Karpas-422 (cell line): ENCODE measurements around the gene IMPG2. TPM values are rescaled to one million over a fixed set of nuclear protein-coding genes. Genes with fewer than 3 reads are reported as not detected.

Experiments used
- DNase-seq: peaks from one replicate; pipeline ENCODE4 v3.0.0-alpha.2; 2015
- H2AFZ ChIP-seq: fragments of 200-600 bp; sonication (generic); 2 replicates; pipeline ENCODE4 v1.6.1; 2014; ENCODE audit warnings: antibody characterized with exemption, low read length, mixed read lengths
- H3K27ac ChIP-seq: fragments of 200-600 bp; sonication (generic); 2 replicates; pipeline ENCODE4 v1.5.1; 2014; ENCODE audit warnings: mild to moderate bottlenecking, low read length, moderate library complexity
- H3K27me3 ChIP-seq: fragments of 200-600 bp; sonication (generic); 2 replicates; pipeline ENCODE4 v1.6.1; 2014; ENCODE audit warnings: low read length, mixed read lengths
- H3K36me3 ChIP-seq: fragments of 200-600 bp; sonication (generic); 2 replicates; pipeline ENCODE4 v1.6.1; 2014; ENCODE audit warnings: low read length, mixed read lengths; ENCODE audit not compliant: insufficient read depth
- H3K4me1 ChIP-seq: fragments of 200-600 bp; sonication (generic); 2 replicates; pipeline ENCODE4 v1.6.1; 2014; ENCODE audit warnings: mild to moderate bottlenecking, low read length, mixed read lengths
- H3K4me2 ChIP-seq: fragments of 200-600 bp; sonication (generic); 2 replicates; pipeline ENCODE4 v1.6.1; 2014; ENCODE audit warnings: low read length, low read depth, mild to moderate bottlenecking; ENCODE audit not compliant: poor library complexity, severe bottlenecking
- H3K4me3 ChIP-seq: fragments of 200-600 bp; sonication (generic); 2 replicates; pipeline ENCODE4 v1.5.1; 2014; ENCODE audit warnings: mild to moderate bottlenecking, antibody characterized with exemption, low read length, mixed read lengths
- H3K79me2 ChIP-seq: fragments of 200-600 bp; sonication (generic); 2 replicates; pipeline ENCODE4 v1.6.1; 2014; ENCODE audit warnings: mild to moderate bottlenecking, low read length, mixed read lengths
- H3K9ac ChIP-seq: fragments of 200-600 bp; sonication (generic); 2 replicates; pipeline ENCODE4 v1.6.0; 2014; ENCODE audit warnings: low read length
- H3K9me2 ChIP-seq: fragments of 200-600 bp; sonication (generic), shearing (Covaris generic); replicated peaks from 2 replicates; pipeline ENCODE4 v1.6.0; 2014; ENCODE audit warnings: mild to moderate bottlenecking, low read length, moderate library complexity; ENCODE audit not compliant: insufficient read depth
- H3K9me3 ChIP-seq: fragments of 300-700, 200-600 bp; sonication (generic); 2 replicates; pipeline ENCODE4 v1.6.1; 2014; ENCODE audit warnings: low read length, mixed read lengths
- H4K20me1 ChIP-seq: fragments of 200-600 bp; sonication (generic); 2 replicates; pipeline ENCODE4 v1.6.1; 2014; ENCODE audit warnings: mild to moderate bottlenecking, antibody characterized with exemption, low read length, low read depth; ENCODE audit not compliant: insufficient read depth
- total RNA-seq: library from RNA; depleted of rRNA; stranded (reverse); fragments of >200 nt; shearing (Covaris generic); gene quantifications from 2 replicates; pipeline ENCODE4 v1.2.3, GENCODE V29; 2014; ENCODE audit warnings: low replicate concordance

The IMPG2 gene
- total RNA-seq, 1 experiment from 2014 or later, result 0.45 TPM

DNA sequence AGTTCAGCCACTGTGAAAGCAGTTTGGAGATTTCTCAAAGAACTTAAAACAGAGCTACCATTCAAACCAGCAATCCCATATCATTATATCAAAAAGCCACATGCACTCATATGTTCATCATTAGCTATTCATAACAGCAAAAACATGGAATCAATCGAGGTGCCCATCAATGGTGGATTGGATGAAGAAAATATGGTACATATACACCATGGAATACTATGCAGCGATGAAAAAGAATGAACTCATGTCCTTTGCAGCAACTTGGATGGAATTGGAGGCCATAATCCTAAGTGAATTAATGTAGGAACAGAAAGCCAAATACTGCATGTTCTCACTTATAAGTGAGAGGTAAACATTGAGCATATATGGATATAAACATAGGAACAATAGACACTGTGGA, 32.1 kb downstream of the IMPG2 start:
- Histone ChIP-seq H3K36me3 (no peaks in the 10 kb centered on the region), H3K9me3 (no peaks in the 10 kb centered on the region), H3K9ac (no peak overlapping the region), H3K27me3 (no peaks in the 10 kb centered on the region), H3K9me2 (no peaks in the 10 kb centered on the region), H4K20me1 (no peaks in the 10 kb centered on the region), H2AFZ (no peak overlapping the region), H3K79me2 (no peaks in the 10 kb centered on the region), H3K4me3 (no peak overlapping the region), H3K4me2 (no peak overlapping the region), H3K27ac (no peak overlapping the region), H3K4me1 (no peaks in the 10 kb centered on the region)
- DNase-seq, result no peak

DNA sequence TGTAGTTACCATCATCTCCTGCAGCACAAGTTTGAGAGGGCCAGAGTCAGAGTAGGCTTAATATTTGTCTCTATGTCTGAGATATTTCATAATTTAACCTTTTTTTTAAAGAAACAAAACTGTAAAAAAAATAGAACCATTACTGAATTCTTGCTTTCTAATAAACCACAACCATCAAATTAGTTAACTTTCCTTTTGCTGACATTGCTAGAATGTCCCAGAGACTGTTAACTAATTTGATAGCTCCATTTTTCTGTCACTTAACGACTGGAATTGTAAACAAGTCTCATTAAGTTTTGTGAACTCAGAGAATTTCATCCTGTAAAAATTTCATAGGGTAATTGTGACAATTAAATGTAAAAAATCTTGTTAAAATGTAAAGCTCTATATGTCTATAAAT, 35.6 kb downstream of the IMPG2 start:
- H3K27ac ChIP-seq, result no peak overlapping the region
- no peak for DNase-seq
- H3K9me2 ChIP-seq, result no peaks in the 10 kb centered on the region
- no peak overlapping the region for H3K4me2 ChIP-seq
- no peaks in the 10 kb centered on the region for H3K79me2 ChIP-seq
- no peaks in the 10 kb centered on the region for H3K9me3 ChIP-seq
- H3K9ac ChIP-seq, result no peak overlapping the region
- no peak overlapping the region for H3K4me3 ChIP-seq
- H3K36me3 ChIP-seq, result no peaks in the 10 kb centered on the region
- no peaks in the 10 kb centered on the region for H3K4me1 ChIP-seq
- no peaks in the 10 kb centered on the region for H4K20me1 ChIP-seq
- H2AFZ ChIP-seq, result no peak overlapping the region
- H3K27me3 ChIP-seq, result no peaks in the 10 kb centered on the region

DNA sequence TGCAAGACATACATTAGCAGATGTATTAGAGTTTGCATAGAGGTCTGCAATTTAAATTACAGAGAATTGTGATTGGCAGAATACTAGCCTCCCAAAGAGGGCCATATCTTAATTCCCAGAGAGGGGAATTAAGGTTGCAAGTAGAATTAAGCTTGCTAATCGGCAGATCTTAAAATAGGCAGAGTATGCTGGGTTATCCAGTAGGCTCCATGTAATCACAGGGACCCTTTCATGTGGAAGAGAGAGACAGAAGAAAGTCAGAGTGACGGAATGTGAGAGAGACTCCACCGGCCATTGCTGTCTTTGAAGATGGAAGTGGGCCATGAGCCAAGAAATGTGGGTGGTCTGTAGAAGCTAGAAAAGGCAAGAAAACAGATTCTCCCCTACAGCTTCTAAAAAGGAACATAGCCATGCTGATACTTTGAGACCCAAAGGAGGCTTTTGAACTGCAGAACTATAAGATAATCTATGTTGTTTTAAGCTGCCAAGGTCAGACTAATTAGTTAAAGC, 38.8 kb downstream of the IMPG2 start:
- Histone ChIP-seq H3K9me3 (no peaks in the 10 kb centered on the region), H3K36me3 (no peaks in the 10 kb centered on the region), H3K79me2 (no peaks in the 10 kb centered on the region), H3K4me2 (no peak overlapping the region), H3K4me1 (no peaks in the 10 kb centered on the region), H3K9ac (no peak overlapping the region), H2AFZ (no peak overlapping the region), H4K20me1 (no peaks in the 10 kb centered on the region), H3K9me2 (no peaks in the 10 kb centered on the region), H3K27ac (no peak overlapping the region), H3K27me3 (no peaks in the 10 kb centered on the region), H3K4me3 (no peak overlapping the region)
- DNase-seq, result no peak

DNA sequence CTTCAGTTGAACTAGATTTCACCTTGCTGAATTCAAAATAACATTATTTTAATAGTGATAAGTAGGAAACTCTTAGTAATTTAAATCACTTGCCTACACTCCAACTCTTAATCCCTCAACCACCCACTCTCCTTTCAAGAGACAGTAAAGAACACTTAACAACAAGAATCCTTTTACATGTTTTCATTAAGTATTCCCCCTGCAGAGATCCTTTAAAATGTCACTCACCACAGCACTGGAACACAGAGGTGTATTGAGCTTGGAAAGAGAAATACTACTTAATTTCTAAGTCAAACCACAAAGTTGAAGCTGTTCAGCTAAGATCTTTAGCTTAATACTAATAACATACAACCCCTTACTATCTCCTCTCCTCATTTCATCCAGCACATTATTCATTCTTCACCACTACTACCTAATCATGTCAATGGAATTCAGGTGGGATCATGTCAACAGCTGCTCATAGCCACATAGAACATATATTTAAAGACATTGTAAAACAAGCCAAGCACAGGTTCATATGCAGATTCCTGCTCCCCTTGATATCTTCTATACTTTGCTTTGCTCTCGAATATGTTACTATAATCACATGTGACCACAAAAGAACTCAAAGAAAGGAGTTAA, 40.5 kb downstream of the IMPG2 start:
- H3K27ac ChIP-seq, result no peak overlapping the region
- no peaks in the 10 kb centered on the region for H3K79me2 ChIP-seq
- no peaks in the 10 kb centered on the region for H3K27me3 ChIP-seq
- H3K4me1 ChIP-seq, result no peaks in the 10 kb centered on the region
- no peak overlapping the region for H3K4me2 ChIP-seq
- no peak for DNase-seq
- H3K9me3 ChIP-seq, result no peaks in the 10 kb centered on the region
- H3K36me3 ChIP-seq, result no peaks in the 10 kb centered on the region
- H3K9ac ChIP-seq, result no peak overlapping the region
- H2AFZ ChIP-seq, result no peak overlapping the region
- no peaks in the 10 kb centered on the region for H3K9me2 ChIP-seq
- H4K20me1 ChIP-seq, result no peaks in the 10 kb centered on the region
- H3K4me3 ChIP-seq, result no peak overlapping the region

DNA sequence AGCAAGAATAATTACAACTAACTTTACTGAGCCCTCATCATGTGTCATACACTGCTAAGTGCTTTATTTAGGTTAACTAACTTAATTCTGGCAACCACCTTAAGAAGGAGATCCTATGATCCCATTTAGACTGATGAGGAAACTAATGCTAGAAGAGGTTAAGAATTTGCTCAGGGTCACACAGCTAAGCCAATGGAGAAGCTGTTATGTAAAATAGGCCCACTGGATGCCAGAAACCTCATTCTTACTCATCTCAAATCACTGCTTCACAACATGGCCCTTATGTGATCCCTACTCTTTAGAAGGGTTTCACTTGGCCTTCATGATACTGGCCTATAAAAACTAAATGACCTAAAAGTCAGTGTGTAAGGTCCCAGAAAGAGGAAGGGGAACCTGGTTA, 41.2 kb downstream of the IMPG2 start:
- Histone ChIP-seq H2AFZ (no peak overlapping the region), H3K27ac (no peak overlapping the region), H3K4me2 (no peak overlapping the region), H3K36me3 (no peaks in the 10 kb centered on the region), H3K4me1 (no peaks in the 10 kb centered on the region), H3K27me3 (no peaks in the 10 kb centered on the region), H3K4me3 (no peak overlapping the region), H3K79me2 (no peaks in the 10 kb centered on the region), H3K9me2 (no peaks in the 10 kb centered on the region), H3K9ac (no peak overlapping the region), H3K9me3 (no peaks in the 10 kb centered on the region), H4K20me1 (no peaks in the 10 kb centered on the region)
- no peak for DNase-seq

DNA sequence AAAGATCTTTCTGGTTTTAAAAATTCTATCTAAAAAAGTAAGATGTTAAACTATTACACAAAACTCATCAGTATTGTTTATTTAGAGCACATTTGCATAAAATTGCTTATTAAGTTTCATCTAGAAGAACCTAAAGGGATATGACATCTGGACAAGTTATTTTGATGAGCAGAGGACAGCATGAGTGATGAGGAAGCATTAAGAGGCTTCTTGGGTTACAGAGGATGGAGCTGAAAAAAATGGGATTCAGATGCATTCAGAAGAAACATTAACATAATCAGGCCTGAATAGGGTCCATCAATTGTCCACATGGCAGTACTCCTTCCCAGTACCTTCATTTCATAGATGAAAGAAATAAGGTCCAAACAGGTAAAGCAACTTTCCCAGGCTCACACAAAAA, 41.6 kb downstream of the IMPG2 start:
- H3K36me3 ChIP-seq, result no peaks in the 10 kb centered on the region
- DNase-seq, result no peak
- no peaks in the 10 kb centered on the region for H3K9me2 ChIP-seq
- H3K4me2 ChIP-seq, result no peak overlapping the region
- no peak overlapping the region for H3K27ac ChIP-seq
- no peak overlapping the region for H3K4me3 ChIP-seq
- no peaks in the 10 kb centered on the region for H4K20me1 ChIP-seq
- H3K27me3 ChIP-seq, result no peaks in the 10 kb centered on the region
- H3K79me2 ChIP-seq, result no peaks in the 10 kb centered on the region
- no peak overlapping the region for H3K9ac ChIP-seq
- H3K4me1 ChIP-seq, result no peaks in the 10 kb centered on the region
- no peaks in the 10 kb centered on the region for H3K9me3 ChIP-seq
- H2AFZ ChIP-seq, result no peak overlapping the region

DNA sequence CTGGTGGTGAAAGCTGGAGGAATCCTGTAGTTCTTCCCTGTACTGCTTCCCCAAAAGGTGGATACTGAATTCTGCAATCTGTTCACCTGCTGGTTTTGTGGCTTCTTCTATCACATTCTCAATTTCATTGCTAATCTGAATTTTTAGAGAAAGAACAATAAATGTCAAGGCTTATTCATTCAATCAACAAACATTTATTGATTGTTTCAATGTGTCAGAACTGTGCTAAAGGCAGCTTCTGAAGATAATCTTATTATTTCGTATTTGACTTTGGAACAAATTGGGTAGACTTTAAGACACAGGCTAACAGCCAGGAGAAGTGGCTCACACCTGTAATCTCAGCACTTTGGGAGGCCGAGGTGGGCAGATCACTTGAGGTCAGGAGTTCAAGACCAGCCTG, 46.8 kb downstream of the IMPG2 start:
- Histone ChIP-seq H3K79me2 (no peaks in the 10 kb centered on the region), H3K9me2 (no peaks in the 10 kb centered on the region), H3K9me3 (no peaks in the 10 kb centered on the region), H3K4me3 (no peak overlapping the region), H3K36me3 (no peaks in the 10 kb centered on the region), H3K4me2 (no peak overlapping the region), H3K27ac (no peak overlapping the region), H3K27me3 (no peaks in the 10 kb centered on the region), H2AFZ (no peak overlapping the region), H3K9ac (no peak overlapping the region), H3K4me1 (no peaks in the 10 kb centered on the region), H4K20me1 (no peaks in the 10 kb centered on the region)
- no peak for DNase-seq

DNA sequence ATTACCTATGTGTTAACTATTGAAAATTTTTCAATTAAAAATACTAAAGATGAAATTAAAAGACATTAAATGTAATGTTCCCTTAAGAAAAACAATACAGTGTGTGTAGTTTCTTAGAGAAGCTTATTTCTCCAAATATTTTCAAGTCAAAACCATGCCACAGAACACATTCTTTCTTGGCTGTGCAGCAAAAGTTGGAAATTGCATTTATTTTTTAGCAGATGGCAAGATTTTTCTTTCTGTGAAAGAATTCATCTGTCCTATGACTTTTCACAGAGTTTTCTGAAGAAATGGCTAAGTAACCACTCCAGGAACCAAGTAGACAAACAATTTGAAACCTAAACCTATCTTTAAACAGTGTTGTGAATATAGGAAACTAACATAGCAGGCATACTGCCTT, 47.2 kb downstream of the IMPG2 start:
- Histone ChIP-seq H3K9ac (no peak overlapping the region), H3K36me3 (no peaks in the 10 kb centered on the region), H3K9me3 (no peaks in the 10 kb centered on the region), H3K4me2 (no peak overlapping the region), H3K4me1 (no peaks in the 10 kb centered on the region), H4K20me1 (no peaks in the 10 kb centered on the region), H2AFZ (no peak overlapping the region), H3K27ac (no peak overlapping the region), H3K79me2 (no peaks in the 10 kb centered on the region), H3K27me3 (no peaks in the 10 kb centered on the region), H3K9me2 (no peaks in the 10 kb centered on the region), H3K4me3 (no peak overlapping the region)
- DNase-seq, result no peak

DNA sequence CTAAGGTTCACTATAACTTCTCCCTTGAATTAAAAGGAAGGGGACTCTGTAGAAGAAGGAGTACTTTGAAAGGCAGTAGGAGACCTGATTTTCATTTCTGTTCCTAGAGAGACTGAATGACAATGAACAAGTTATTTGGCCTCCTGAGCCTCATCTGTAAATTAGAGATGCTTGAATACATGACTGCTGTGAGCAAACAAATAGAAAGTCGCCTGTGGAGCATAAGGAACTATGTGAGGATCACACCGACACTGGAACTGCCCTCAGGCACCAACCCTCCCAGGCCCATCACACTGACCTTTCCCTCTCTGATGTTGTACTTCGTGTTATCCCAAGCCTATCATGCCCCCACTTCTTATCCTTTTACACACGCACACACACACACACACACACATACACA, 48.6 kb downstream of the IMPG2 start:
- Histone ChIP-seq H3K4me2 (no peak overlapping the region), H3K9ac (no peak overlapping the region), H3K4me1 (no peaks in the 10 kb centered on the region), H4K20me1 (no peaks in the 10 kb centered on the region), H3K4me3 (no peak overlapping the region), H3K36me3 (no peaks in the 10 kb centered on the region), H3K79me2 (no peaks in the 10 kb centered on the region), H3K9me2 (no peaks in the 10 kb centered on the region), H3K27me3 (no peaks in the 10 kb centered on the region), H3K9me3 (no peaks in the 10 kb centered on the region), H2AFZ (no peak overlapping the region), H3K27ac (no peak overlapping the region)
- DNase-seq, result no peak
